Activated naive CD4-positive, alpha-beta T cell treated with anti-CD3 and anti-CD28 coated beads, Interleukin-2, amount 50 U/mL, for 24 hours (primary cell): ENCODE results near the gene CLTA.
"Not testable (repeated sequence)": the region's sequence is repeated elsewhere in the genome, so short reads cannot be mapped to it uniquely, and the experiment has no call there.

Source experiments
- H3K27ac Mint-ChIP-seq: one replicate; pipeline ENCODE4 v1.8.0; 2021; ENCODE audit warnings: mild to moderate bottlenecking, mixed read lengths
- H3K27me3 Mint-ChIP-seq: one replicate; pipeline ENCODE4 v1.8.0; 2021; ENCODE audit warnings: mixed read lengths
- H3K36me3 Mint-ChIP-seq: one replicate; pipeline ENCODE4 v1.8.0; 2021; ENCODE audit warnings: mixed read lengths
- H3K4me1 Mint-ChIP-seq: one replicate; pipeline ENCODE4 v1.8.0; 2021; ENCODE audit warnings: mixed read lengths
- H3K4me3 Mint-ChIP-seq: one replicate; pipeline ENCODE4 v1.8.0; 2021; ENCODE audit warnings: mild to moderate bottlenecking, mixed read lengths
- H3K9me3 Mint-ChIP-seq: one replicate; pipeline ENCODE4 v1.8.0; 2021; ENCODE audit warnings: mixed read lengths

The CLTA gene

GRCh38 chr9:36237230-36237629 is 46.5 kb downstream of the CLTA start:
- Mint-ChIP-seq H3K4me3 (no peak overlapping the region), H3K27ac (no peak overlapping the region), H3K27me3 (no peaks in the 10 kb centered on the region), H3K9me3 (no peaks in the 10 kb centered on the region), H3K4me1 (peaks cover 9% of the 10 kb centered on the region), H3K36me3 (peaks cover 16% of the 10 kb centered on the region)

- H3K27ac Mint-ChIP-seq, H3K4me1 Mint-ChIP-seq, H3K27me3 Mint-ChIP-seq, H3K9me3 Mint-ChIP-seq, H3K36me3 Mint-ChIP-seq, H3K4me3 Mint-ChIP-seq: not testable (repeated sequence)
Measured at GRCh38 chr9:36239205-36239604, 48.5 kb downstream of the CLTA start.

- not testable (repeated sequence) for H3K36me3 Mint-ChIP-seq, H3K4me1 Mint-ChIP-seq, H3K4me3 Mint-ChIP-seq, H3K27ac Mint-ChIP-seq, H3K27me3 Mint-ChIP-seq, H3K9me3 Mint-ChIP-seq
Measured at GRCh38 chr9:36239675-36240074, 49.0 kb downstream of the CLTA start.

GRCh38 chr9:36245906-36246305 is 55.2 kb downstream of the CLTA start:
- Mint-ChIP-seq H3K4me3 (no peak overlapping the region), H3K36me3 (peaks cover 9% of the 10 kb centered on the region), H3K27ac (no peak overlapping the region), H3K9me3 (no peaks in the 10 kb centered on the region), H3K27me3 (no peaks in the 10 kb centered on the region), H3K4me1 (peaks cover 9% of the 10 kb centered on the region)

GRCh38 chr9:36247356-36247755 is 56.6 kb downstream of the CLTA start:
- Mint-ChIP-seq H3K4me3 (no peak overlapping the region), H3K27me3 (no peaks in the 10 kb centered on the region), H3K27ac (no peak overlapping the region), H3K4me1 (peaks cover 16% of the 10 kb centered on the region), H3K9me3 (no peaks in the 10 kb centered on the region), H3K36me3 (peaks cover 9% of the 10 kb centered on the region)

GRCh38 chr9:36248061-36248460 is 57.3 kb downstream of the CLTA start:
- not testable (repeated sequence) for H3K27me3 Mint-ChIP-seq, H3K36me3 Mint-ChIP-seq, H3K9me3 Mint-ChIP-seq, H3K4me3 Mint-ChIP-seq, H3K27ac Mint-ChIP-seq
- peaks cover 16% of the 10 kb centered on the region for H3K4me1 Mint-ChIP-seq

- H3K27ac Mint-ChIP-seq, result no peak overlapping the region
- H3K4me3 Mint-ChIP-seq, result no peak overlapping the region
- peaks cover 16% of the 10 kb centered on the region for H3K4me1 Mint-ChIP-seq
- H3K9me3 Mint-ChIP-seq, result no peaks in the 10 kb centered on the region
- peaks cover 8% of the 10 kb centered on the region for H3K36me3 Mint-ChIP-seq
- H3K27me3 Mint-ChIP-seq, result no peaks in the 10 kb centered on the region
Measured at GRCh38 chr9:36249189-36249588, 58.5 kb downstream of the CLTA start.

GRCh38 chr9:36250079-36250478 is 59.4 kb downstream of the CLTA start:
- peak overlapping the region; percentile 53 for H3K27ac Mint-ChIP-seq
- H3K36me3 Mint-ChIP-seq, result peaks cover 7% of the 10 kb centered on the region
- no peaks in the 10 kb centered on the region for H3K9me3 Mint-ChIP-seq
- H3K4me1 Mint-ChIP-seq, result peaks cover 16% of the 10 kb centered on the region
- no peaks in the 10 kb centered on the region for H3K27me3 Mint-ChIP-seq
- no peak overlapping the region for H3K4me3 Mint-ChIP-seq

- peaks cover 16% of the 10 kb centered on the region for H3K4me1 Mint-ChIP-seq
- no peaks in the 10 kb centered on the region for H3K9me3 Mint-ChIP-seq
- peaks cover 3% of the 10 kb centered on the region for H3K36me3 Mint-ChIP-seq
- no peaks in the 10 kb centered on the region for H3K27me3 Mint-ChIP-seq
- H3K4me3 Mint-ChIP-seq, result no peak overlapping the region
- H3K27ac Mint-ChIP-seq, result no peak overlapping the region
Measured at GRCh38 chr9:36251428-36251827, 60.7 kb downstream of the CLTA start.

GRCh38 chr9:36258208-36258995 is 67.7 kb downstream of the CLTA start, which contains the start of gene GNE:
Gene GNE, minus strand, starts transcription at chr9:36258448. Its CDS starts 9,093 bp downstream, at chr9:36249355.
- H3K4me3 Mint-ChIP-seq, result peak within 1 kb of the TSS; percentile 96
- peak within 1 kb of the TSS; percentile 96 for H3K27ac Mint-ChIP-seq
- H3K4me1 Mint-ChIP-seq, result peaks cover 12% of the 10 kb centered on the region
- H3K9me3 Mint-ChIP-seq, result no peaks in the 10 kb centered on the region
- H3K36me3 Mint-ChIP-seq, result no peaks in the 10 kb centered on the region
- H3K27me3 Mint-ChIP-seq, result no peaks in the 10 kb centered on the region

- Mint-ChIP-seq H3K27ac (peak overlapping the region; percentile 96), H3K4me1 (peaks cover 12% of the 10 kb centered on the region), H3K9me3 (no peaks in the 10 kb centered on the region), H3K4me3 (peak overlapping the region; percentile 96), H3K36me3 (no peaks in the 10 kb centered on the region), H3K27me3 (no peaks in the 10 kb centered on the region)
Measured at GRCh38 chr9:36258996-36259533, 68.3 kb downstream of the CLTA start.
